OCI-LY1 (cell line): Measurements from ENCODE around the gene PRR14.
"Not testable (repeated sequence)": the region's sequence is repeated elsewhere in the genome, so short reads cannot be mapped to it uniquely, and the experiment has no call there.

ENCODE experiments used
- H2AFZ ChIP-seq: fragments of 200-600 bp; sonication (generic), shearing (Covaris generic); 2 replicates; pipeline ENCODE4 v1.6.0; 2014; ENCODE audit warnings: antibody characterized with exemption, mild to moderate bottlenecking, low read length
- H3F3A ChIP-seq: fragments of 200-600 bp; sonication (generic), shearing (Covaris generic); 2 replicates; pipeline ENCODE4 v1.6.0; 2014; ENCODE audit warnings: mild to moderate bottlenecking, antibody characterized with exemption, low read length, moderate library complexity; ENCODE audit not compliant: insufficient read depth
- H3K27ac ChIP-seq: fragments of 200-600 bp; sonication (generic); 2 replicates; pipeline ENCODE4 v1.5.1; 2014; ENCODE audit warnings: low read length, mixed run types, mild to moderate bottlenecking, low read depth; ENCODE audit not compliant: poor library complexity, severe bottlenecking
- H3K27me3 ChIP-seq: fragments of 200-600 bp; sonication (generic); 2 replicates; pipeline ENCODE4 v1.6.0; 2014; ENCODE audit warnings: antibody characterized with exemption, mild to moderate bottlenecking, low read length, moderate library complexity; ENCODE audit not compliant: insufficient read depth
- H3K36me3 ChIP-seq: fragments of 200-600 bp; sonication (generic); 2 replicates; pipeline ENCODE4 v1.6.1; 2014; ENCODE audit warnings: mild to moderate bottlenecking, antibody characterized with exemption, low read length, moderate library complexity, mixed read lengths; ENCODE audit not compliant: insufficient read depth
- H3K4me1 ChIP-seq: fragments of 200-600 bp; sonication (generic); 2 replicates; pipeline ENCODE4 v1.5.1; 2014; ENCODE audit warnings: mild to moderate bottlenecking, low read length, moderate library complexity; ENCODE audit not compliant: insufficient read depth, severe bottlenecking
- H3K4me2 ChIP-seq: fragments of 200-600 bp; sonication (generic), shearing (Covaris generic); 2 replicates; pipeline ENCODE4 v1.6.1; 2014; ENCODE audit warnings: low read length
- H3K4me3 ChIP-seq: fragments of 200-600 bp; sonication (generic); 2 replicates; pipeline ENCODE4 v1.5.1; 2014; ENCODE audit warnings: low read length, low read depth, mild to moderate bottlenecking, mixed read lengths; ENCODE audit not compliant: poor library complexity, severe bottlenecking
- H3K79me2 ChIP-seq: fragments of 200-600 bp; shearing (Covaris generic); 2 replicates; pipeline ENCODE4 v1.6.1; 2016; ENCODE audit warnings: mixed run types, low read length, mixed read lengths; ENCODE audit not compliant: insufficient read depth
- H3K9ac ChIP-seq: fragments of 200-600 bp; sonication (generic), shearing (Covaris generic); 2 replicates; pipeline ENCODE4 v1.6.1; 2014; ENCODE audit warnings: mild to moderate bottlenecking, low read length, mixed read lengths
- H3K9me2 ChIP-seq: fragments of 200-600 bp; sonication (generic), shearing (Covaris generic); 2 replicates; pipeline ENCODE4 v1.6.1; 2014; ENCODE audit warnings: low read depth, mild to moderate bottlenecking, low read length, mixed read lengths
- H3K9me3 ChIP-seq: fragments of 200-600 bp; shearing (Covaris generic); 2 replicates; pipeline ENCODE4 v1.6.1; 2014; ENCODE audit warnings: low read length, mixed read lengths
- H4K20me1 ChIP-seq: fragments of 200-600 bp; sonication (generic), shearing (Covaris generic); 2 replicates; pipeline ENCODE4 v1.6.0; 2016; ENCODE audit warnings: mild to moderate bottlenecking, low read length; ENCODE audit not compliant: insufficient read depth
- EZH2 ChIP-seq: fragments of 200-600 bp; sonication (generic), shearing (Covaris generic); IDR thresholded peaks from 2 replicates; pipeline ENCODE4 v1.8.0; 2017; ENCODE audit warnings: borderline replicate concordance, mixed run types, mild to moderate bottlenecking, antibody characterized with exemption, low read length, moderate library complexity, mixed read lengths
- TF ChIP-seq, protein P1 (sequence below): fragments of 200-600 bp; sonication (generic), shearing (Covaris generic); IDR thresholded peaks from 2 replicates; pipeline ENCODE4 v1.5.1; 2017; ENCODE audit warnings: mild to moderate bottlenecking, antibody characterized with exemption, low read length, moderate library complexity, mixed read lengths

PRR14 gene

GRCh38 chr16:30623536-30624283 is 27.1 kb upstream of the PRR14 start:
- no peaks in the 10 kb centered on the region for H3K9me2 ChIP-seq
- no peak overlapping the region for H3K9ac ChIP-seq
- peaks cover 3% of the 10 kb centered on the region for H3K4me1 ChIP-seq
- H3K27ac ChIP-seq = no peak overlapping the region
- no peak overlapping the region for H3K4me3 ChIP-seq
- H3K79me2 ChIP-seq = no peaks in the 10 kb centered on the region
- TF ChIP-seq, protein P1, sequence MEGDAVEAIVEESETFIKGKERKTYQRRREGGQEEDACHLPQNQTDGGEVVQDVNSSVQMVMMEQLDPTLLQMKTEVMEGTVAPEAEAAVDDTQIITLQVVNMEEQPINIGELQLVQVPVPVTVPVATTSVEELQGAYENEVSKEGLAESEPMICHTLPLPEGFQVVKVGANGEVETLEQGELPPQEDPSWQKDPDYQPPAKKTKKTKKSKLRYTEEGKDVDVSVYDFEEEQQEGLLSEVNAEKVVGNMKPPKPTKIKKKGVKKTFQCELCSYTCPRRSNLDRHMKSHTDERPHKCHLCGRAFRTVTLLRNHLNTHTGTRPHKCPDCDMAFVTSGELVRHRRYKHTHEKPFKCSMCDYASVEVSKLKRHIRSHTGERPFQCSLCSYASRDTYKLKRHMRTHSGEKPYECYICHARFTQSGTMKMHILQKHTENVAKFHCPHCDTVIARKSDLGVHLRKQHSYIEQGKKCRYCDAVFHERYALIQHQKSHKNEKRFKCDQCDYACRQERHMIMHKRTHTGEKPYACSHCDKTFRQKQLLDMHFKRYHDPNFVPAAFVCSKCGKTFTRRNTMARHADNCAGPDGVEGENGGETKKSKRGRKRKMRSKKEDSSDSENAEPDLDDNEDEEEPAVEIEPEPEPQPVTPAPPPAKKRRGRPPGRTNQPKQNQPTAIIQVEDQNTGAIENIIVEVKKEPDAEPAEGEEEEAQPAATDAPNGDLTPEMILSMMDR = no peak
- no peak for TF ChIP-seq EZH2
- no peak overlapping the region for H3K4me2 ChIP-seq
- H4K20me1 ChIP-seq = no peaks in the 10 kb centered on the region
- no peak overlapping the region for H2AFZ ChIP-seq
- peaks cover 4% of the 10 kb centered on the region; the same call in 1 of the 2 replicates for H3K27me3 ChIP-seq
- H3K36me3 ChIP-seq = no peaks in the 10 kb centered on the region; the same call in 1 of the 2 replicates
- no peaks in the 10 kb centered on the region for H3K9me3 ChIP-seq
- H3F3A ChIP-seq = no peaks in the 10 kb centered on the region

- Histone ChIP-seq H3K9me2 (no peaks in the 10 kb centered on the region), H3K27ac (no peak overlapping the region), H3K9me3 (no peaks in the 10 kb centered on the region), H3K36me3 (no peaks in the 10 kb centered on the region; the same call in 1 of the 2 replicates), H3K4me1 (peaks cover 3% of the 10 kb centered on the region), H3K9ac (no peak overlapping the region), H3K4me3 (no peak overlapping the region), H2AFZ (no peak overlapping the region; the same call in 1 of the 2 replicates), H3K79me2 (no peaks in the 10 kb centered on the region), H4K20me1 (no peaks in the 10 kb centered on the region), H3K4me2 (no peak overlapping the region), H3F3A (no peaks in the 10 kb centered on the region), H3K27me3 (peaks cover 4% of the 10 kb centered on the region; the same call in 1 of the 2 replicates)
- TF ChIP-seq EZH2 = no peak
- TF ChIP-seq, protein P1 = no peak
Measured at GRCh38 chr16:30626236-30626635, 24.5 kb upstream of the PRR14 start.

- H3K9me3 ChIP-seq = no peaks in the 10 kb centered on the region
- H3F3A ChIP-seq = no peaks in the 10 kb centered on the region
- H3K27ac ChIP-seq = no peak overlapping the region
- no peaks in the 10 kb centered on the region; the same call in 1 of the 2 replicates for H3K36me3 ChIP-seq
- H2AFZ ChIP-seq = peak overlapping the region; percentile 22
- H3K4me1 ChIP-seq = peaks cover 10% of the 10 kb centered on the region
- no peaks in the 10 kb centered on the region for H4K20me1 ChIP-seq
- no peaks in the 10 kb centered on the region for H3K9me2 ChIP-seq
- peak overlapping the region; percentile 58 for H3K4me2 ChIP-seq
- peak overlapping the region; percentile 50 for H3K4me3 ChIP-seq
- H3K79me2 ChIP-seq = no peaks in the 10 kb centered on the region
- TF ChIP-seq, protein P1 = peak; percentile 97
- no peak for TF ChIP-seq EZH2
- peak overlapping the region; percentile 11; the same call in 1 of the 2 replicates for H3K9ac ChIP-seq
- peaks cover 4% of the 10 kb centered on the region; the same call in 1 of the 2 replicates for H3K27me3 ChIP-seq
Measured at GRCh38 chr16:30628628-30629540, 21.9 kb upstream of the PRR14 start.

- H3K9me2 ChIP-seq, H3K27ac ChIP-seq, H3K79me2 ChIP-seq, H4K20me1 ChIP-seq, H3K9ac ChIP-seq, H3K36me3 ChIP-seq, H3K27me3 ChIP-seq, H3K9me3 ChIP-seq, H3K4me3 ChIP-seq, H3K4me2 ChIP-seq, H3F3A ChIP-seq, H2AFZ ChIP-seq: not testable (repeated sequence)
- H3K4me1 ChIP-seq = peaks cover 23% of the 10 kb centered on the region
Measured at GRCh38 chr16:30632454-30632853, 18.3 kb upstream of the PRR14 start.
